Astrocyte of the spinal cord (primary cell): Measurements from ENCODE around the gene IL22.

Experiments
- DNase-seq: peaks from one replicate; pipeline ENCODE4 v3.0.0; 2011; ENCODE audit warnings: low read depth, low spot score
- H3K4me3 ChIP-seq: 2 replicates; pipeline ENCODE4 v1.5.1; 2011; ENCODE audit warnings: low read depth, mild to moderate bottlenecking, low read length, moderate library complexity
- CTCF ChIP-seq: IDR thresholded peaks from 2 replicates; pipeline ENCODE4 v1.5.1; 2012; ENCODE audit warnings: low read depth, mild to moderate bottlenecking, low read length, inconsistent platforms
- in situ Hi-C: cut with HindIII; loops from 2 replicates; pipeline ENCODE4 v1.10.0; 2017; ENCODE audit warnings: low sequenced_read_pairs

IL22 gene

GRCh38 chr12:68279227-68280054 lies 26.0 kb upstream of the IL22 start:
- no peak for TF ChIP-seq CTCF
- no peak overlapping the region for H3K4me3 ChIP-seq
- no peak for DNase-seq
- in situ Hi-C loops, result no loop called here

- no peak for DNase-seq
- TF ChIP-seq CTCF, result no peak
- H3K4me3 ChIP-seq, result no peak overlapping the region
- in situ Hi-C loops, result no loop called here
Measured at GRCh38 chr12:68276402-68276930, 23.1 kb upstream of the IL22 start.

DNA sequence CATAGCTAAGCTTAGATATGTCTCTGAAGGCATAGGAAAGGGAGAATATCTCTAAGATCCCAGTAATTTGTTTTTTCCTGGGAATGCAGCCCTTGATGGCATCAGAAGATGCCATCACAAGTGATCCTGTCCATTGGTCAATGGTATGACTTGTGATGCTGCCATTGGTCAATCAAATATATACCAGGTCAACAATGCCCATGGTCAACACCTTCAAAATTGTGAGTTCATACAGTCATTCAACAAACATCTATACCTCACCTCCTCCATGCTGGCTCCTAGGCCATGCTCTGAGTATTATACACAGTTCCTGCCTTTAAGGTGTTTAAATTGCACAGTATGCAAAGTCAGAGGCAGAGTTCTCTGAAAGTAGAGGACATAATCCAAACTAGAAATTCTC lies 19.3 kb upstream of the IL22 start:
- in situ Hi-C loops, result no loop called here
- DNase-seq, result no peak
- H3K4me3 ChIP-seq, result no peak overlapping the region
- no peak for TF ChIP-seq CTCF

DNA sequence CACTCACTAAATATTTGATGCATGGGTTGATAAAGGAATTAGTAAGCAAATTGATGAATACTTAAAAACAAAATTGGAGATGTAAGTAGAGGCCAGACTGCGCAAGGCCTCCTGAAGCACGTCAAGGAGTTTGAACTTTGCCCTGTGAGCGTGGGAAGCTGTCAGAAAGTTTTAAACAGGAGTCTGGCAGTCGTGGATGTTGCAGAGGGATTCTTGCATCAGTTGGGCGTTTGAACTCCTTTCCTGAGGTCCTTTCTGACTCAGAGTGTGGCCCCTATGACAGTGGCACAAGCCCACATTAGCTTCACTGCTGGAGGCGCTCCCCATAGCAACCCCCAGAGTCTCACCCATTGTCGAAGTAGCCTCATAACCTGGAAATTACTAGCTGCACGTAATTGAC lies 17.9 kb upstream of the IL22 start:
- in situ Hi-C loops, result no loop called here
- no peak for TF ChIP-seq CTCF
- peak; percentile 54 for DNase-seq
- no peak overlapping the region for H3K4me3 ChIP-seq

GRCh38 chr12:68270358-68270757 lies 17.0 kb upstream of the IL22 start:
- in situ Hi-C loops, result no loop called here
- DNase-seq, result no peak
- no peak overlapping the region for H3K4me3 ChIP-seq
- TF ChIP-seq CTCF, result no peak

- in situ Hi-C loops, result no loop called here
- no peak overlapping the region for H3K4me3 ChIP-seq
- no peak for DNase-seq
- no peak for TF ChIP-seq CTCF
Measured at GRCh38 chr12:68269779-68270178, 16.4 kb upstream of the IL22 start.
